GM19025 (cell line): ENCODE measurements around the gene OLFML2A.

ENCODE experiments used
- ATAC-seq: cut with Tn5 transposase; IDR thresholded peaks from one replicate; pipeline ENCODE4 v1.9.1; 2021; ENCODE audit warnings: mild to moderate bottlenecking, low read depth, moderate library complexity; ENCODE audit not compliant: unreplicated experiment

The OLFML2A gene

GRCh38 chr9:124794902-124795491 is 18.1 kb downstream of the OLFML2A start:
- no peak for ATAC-seq

- ATAC-seq = no peak
These were observed 19.0 kb downstream of the OLFML2A start for GRCh38 chr9:124795881-124796431.

GRCh38 chr9:124797343-124798103 is 20.6 kb downstream of the OLFML2A start:
- no peak for ATAC-seq

- ATAC-seq = no peak
These were observed 22.5 kb downstream of the OLFML2A start for GRCh38 chr9:124799274-124800006.

- no peak for ATAC-seq
These were observed 23.6 kb downstream of the OLFML2A start for GRCh38 chr9:124800306-124801259.

- ATAC-seq = no peak
These were observed 24.4 kb downstream of the OLFML2A start for GRCh38 chr9:124801356-124801755.

GRCh38 chr9:124802426-124802825 is 25.5 kb downstream of the OLFML2A start:
- ATAC-seq = no peak

GRCh38 chr9:124803911-124804310 is 27.0 kb downstream of the OLFML2A start:
- ATAC-seq = no peak

GRCh38 chr9:124805186-124805585 is 28.3 kb downstream of the OLFML2A start:
- ATAC-seq = no peak

- no peak for ATAC-seq
These were observed 31.5 kb downstream of the OLFML2A start for GRCh38 chr9:124808246-124808956.

- no peak for ATAC-seq
These were observed 32.3 kb downstream of the OLFML2A start for GRCh38 chr9:124809211-124809610.

- no peak for ATAC-seq
These were observed 33.0 kb downstream of the OLFML2A start for GRCh38 chr9:124809741-124810500.

GRCh38 chr9:124810663-124811355 is 33.9 kb downstream of the OLFML2A start:
- no peak for ATAC-seq

GRCh38 chr9:124812441-124812876 is 35.5 kb downstream of the OLFML2A start:
- no peak for ATAC-seq

GRCh38 chr9:124813041-124813440 is 36.1 kb downstream of the OLFML2A start:
- no peak for ATAC-seq

- no peak for ATAC-seq
These were observed 36.7 kb downstream of the OLFML2A start for GRCh38 chr9:124813501-124814163.

GRCh38 chr9:124814164-124814535 is 37.2 kb downstream of the OLFML2A start:
- ATAC-seq = no peak

GRCh38 chr9:124815601-124816000 is 38.7 kb downstream of the OLFML2A start:
- ATAC-seq = no peak
